Measurements from ENCODE around the gene ALDH2. TPM values are rescaled to one million over a fixed set of nuclear protein-coding genes. Genes with fewer than 3 reads are reported as not detected.

ALDH2 gene
- total RNA-seq, 4 donors from 2014 or later: 151 to 179 (median 157) TPM

GRCh38 chr12:111788178-111788654 is 21.5 kb downstream of the ALDH2 start:
- TF ChIP-seq CTCF (IDR thresholded peaks at IDR 0.05) (no peak), POLR2A (IDR thresholded peaks at IDR 0.05) (no peak)
- no peak for DNase-seq (ENCODE audit: low spot score in 2 of 2)
- 72% methylated on average over 8 of the region's 8 CpGs for WGBS, 2 donors
- intact Hi-C loops (cut with DNase I; ENCODE audit: low total_unique reads): no loop called here
- H3K4me3 ChIP-seq (ENCODE audit: low read depth, poor library complexity, severe bottlenecking): no peak overlapping the region

- no peak for DNase-seq (ENCODE audit: low spot score in 2 of 2)
- intact Hi-C loops (cut with DNase I; ENCODE audit: low total_unique reads): no loop called here
- H3K4me3 ChIP-seq (ENCODE audit: low read depth, poor library complexity, severe bottlenecking): no peak overlapping the region
- 88 to 89% methylated on average over 11 of the region's 11 CpGs for WGBS, 2 donors
- no peak for TF ChIP-seq POLR2A (IDR thresholded peaks at IDR 0.05)
- no peak for TF ChIP-seq CTCF (IDR thresholded peaks at IDR 0.05)
Observed at GRCh38 chr12:111789779-111790178, 23.0 kb downstream of the ALDH2 start.

GRCh38 chr12:111791507-111791906 is 24.8 kb downstream of the ALDH2 start:
- intact Hi-C loops (cut with DNase I; ENCODE audit: low total_unique reads): no loop called here
- 93 to 96% methylated on average over 4 to 6 of the region's 8 CpGs for whole genome bisulfite sequencing, 2 donors
- no peak overlapping the region for H3K4me3 ChIP-seq (ENCODE audit: low read depth, poor library complexity, severe bottlenecking)
- TF ChIP-seq POLR2A (IDR thresholded peaks at IDR 0.05): no peak
- TF ChIP-seq CTCF (IDR thresholded peaks at IDR 0.05): no peak
- DNase-seq (ENCODE audit: low spot score in 2 of 2): no peak

GRCh38 chr12:111792155-111792855 is 25.6 kb downstream of the ALDH2 start:
- intact Hi-C loops (cut with DNase I; ENCODE audit: low total_unique reads): no loop called here
- WGBS, 2 donors: 79 to 85% methylated on average over 23 to 25 of the region's 27 CpGs
- DNase-seq (ENCODE audit: low spot score in 2 of 2): no peak
- H3K4me3 ChIP-seq (ENCODE audit: low read depth, poor library complexity, severe bottlenecking): no peak overlapping the region
- TF ChIP-seq CTCF (IDR thresholded peaks at IDR 0.05) (no peak), POLR2A (IDR thresholded peaks at IDR 0.05) (no peak)

- intact Hi-C loops (cut with DNase I; ENCODE audit: low total_unique reads): no loop called here
- 89 to 93% methylated on average over 3 of the region's 3 CpGs for WGBS, 2 donors
- H3K4me3 ChIP-seq (ENCODE audit: low read depth, poor library complexity, severe bottlenecking): no peak overlapping the region
- TF ChIP-seq CTCF (IDR thresholded peaks at IDR 0.05): no peak
- no peak for TF ChIP-seq POLR2A (IDR thresholded peaks at IDR 0.05)
- no peak for DNase-seq (ENCODE audit: low spot score in 2 of 2)
Observed at GRCh38 chr12:111792856-111793235, 26.1 kb downstream of the ALDH2 start.

GRCh38 chr12:111798182-111798581 is 31.4 kb downstream of the ALDH2 start:
- H3K4me3 ChIP-seq (ENCODE audit: low read depth, poor library complexity, severe bottlenecking): no peak overlapping the region
- intact Hi-C loops (cut with DNase I; ENCODE audit: low total_unique reads): no loop called here
- TF ChIP-seq POLR2A (IDR thresholded peaks at IDR 0.05) (no peak), CTCF (IDR thresholded peaks at IDR 0.05) (no peak)
- no peak for DNase-seq (ENCODE audit: low spot score in 2 of 2)
- WGBS, 2 donors: 82% methylated on average over 4 of the region's 4 CpGs
